Measurements from ENCODE around the gene SH3BP5. TPM values are rescaled to one million over a fixed set of nuclear protein-coding genes. Genes with fewer than 3 reads are reported as not detected.

SH3BP5 gene
- polyA plus RNA-seq, 1 of the 3 experiments (the other 2 are of a cell fraction), result 29.5 TPM

DNA sequence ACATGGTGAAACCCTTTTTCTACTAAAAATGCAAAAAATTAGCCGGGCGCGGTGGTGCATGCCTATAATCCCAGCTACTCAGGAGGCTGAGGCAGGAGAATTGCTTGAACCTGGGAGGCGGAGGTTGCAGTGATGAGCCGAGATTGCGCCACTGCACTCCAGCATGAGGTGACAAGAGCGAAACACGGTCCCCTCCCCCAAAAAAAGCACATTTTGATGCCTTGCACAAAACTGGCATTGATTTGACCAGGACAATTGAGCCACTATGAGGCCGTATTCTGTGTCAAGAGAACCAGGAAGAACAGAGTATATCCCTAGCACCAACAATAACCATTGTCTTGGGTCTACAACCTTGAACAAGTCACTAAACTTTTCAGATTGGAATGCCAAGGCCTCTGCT is 50.6 kb downstream of the SH3BP5 start:
- Histone ChIP-seq H3K9me2 (no peaks in the 10 kb centered on the region), H3K27ac (ENCODE audit: low read depth in 2 of 2, low read length in 1 of 2) (no peak overlapping the region), H3K9me3 (no peaks in the 10 kb centered on the region), H3K79me2 (ENCODE audit: insufficient read depth) (0 out of 2 replicates have a peak, but pooled peaks cover 4% of the 10 kb centered on the region), H3K27me3 (ENCODE audit: insufficient read depth) (no peaks in the 10 kb centered on the region), H3K4me1 (ENCODE audit: control insufficient read depth in 1 of 2, insufficient read depth in 2 of 2, low read depth in 1 of 2, low read length in 1 of 2) (peaks cover 3 to 5% of the 10 kb centered on the region in 2 experiments; a peak in 2 of 4 replicates), H3K36me3 (replicated peaks in 1 of 2; ENCODE audit: control insufficient read depth in 1 of 2, insufficient read depth in 2 of 2, low read length in 1 of 2) (no peaks in the 10 kb centered on the region), H4K20me1 (ENCODE audit: insufficient read depth) (no peaks in the 10 kb centered on the region), H2AFZ (ENCODE audit: low read depth) (no peak overlapping the region), H3K9ac (no peak overlapping the region), H3K4me3 (ENCODE audit: low read depth in 2 of 2, low read length in 1 of 2) (no peak overlapping the region), H3K4me2 (no peak overlapping the region), H3F3A (replicated peaks; ENCODE audit: insufficient read depth) (no peaks in the 10 kb centered on the region)
- 97% methylated on average over 9 of the region's 9 CpGs for WGBS (ENCODE audit: low lambda C conversion rate)
- no peak for DNase-seq
- TF ChIP-seq FOXM1 (IDR thresholded peaks at IDR 0.05; ENCODE audit: low read depth) (no peak), FOSL2 (IDR thresholded peaks at IDR 0.05; ENCODE audit: borderline replicate concordance, low read depth) (no peak), RAD21 (IDR thresholded peaks at IDR 0.05; ENCODE audit: low read length) (no peak), SMC3 (IDR thresholded peaks at IDR 0.05; ENCODE audit: low read depth, low read length) (no peak), ELF1 (IDR thresholded peaks at IDR 0.05) (no peak), MEF2A (IDR thresholded peaks at IDR 0.05; ENCODE audit: borderline replicate concordance, low read depth) (no peak), SIN3A (IDR thresholded peaks at IDR 0.05; ENCODE audit: borderline replicate concordance, low read depth, low read length) (no peak), RXRA (IDR thresholded peaks at IDR 0.05; ENCODE audit: borderline replicate concordance, low read depth) (no peak), MXI1 (IDR thresholded peaks at IDR 0.05; ENCODE audit: low read depth, low read length) (no peak), FOXJ3 (CRISPR knock-in tag; IDR thresholded peaks at IDR 0.05) (no peak), NRF1 (IDR thresholded peaks at IDR 0.05; ENCODE audit: low read depth, low read length) (no peak), YY1 (IDR thresholded peaks at IDR 0.05; ENCODE audit: low read depth) (no peak), RFX5 (IDR thresholded peaks at IDR 0.05; ENCODE audit: low read length) (no peak), PBX3 (IDR thresholded peaks at IDR 0.05) (no peak), EP300 (IDR thresholded peaks at IDR 0.05; ENCODE audit: borderline replicate concordance in 1 of 2, low read depth in 1 of 2, low read length in 1 of 2) (no peak), CHD2 (IDR thresholded peaks at IDR 0.05; ENCODE audit: low read length, partially characterized antibody) (no peak), USF2 (IDR thresholded peaks at IDR 0.05; ENCODE audit: borderline replicate concordance, low read depth, low read length) (no peak), NFIC (IDR thresholded peaks at IDR 0.05; ENCODE audit: borderline replicate concordance) (no peak), TEAD4 (IDR thresholded peaks at IDR 0.05; ENCODE audit: borderline replicate concordance, insufficient read depth) (no peak), GATA2 (CRISPR knock-in tag; IDR thresholded peaks at IDR 0.05) (no peak)
- ChIA-PET POLR2A (no interaction called here), CTCF (interaction anchor here (7.1 kb wide), 1 partner anchor 15 kb away, joined by 62 read pairs; no protein-coding TSS in a partner anchor)
